ENCODE measurements around the gene UNC13A.

GRCh38 chr19:17678836-17679235, 9.3 kb downstream of the UNC13A start:
- TF ChIP-seq CTCF (conservative IDR thresholded peaks at IDR 0.05; ENCODE audit: low read depth, low read length) (no peak), EZH2 (IDR thresholded peaks at IDR 0.05; ENCODE audit: borderline replicate concordance, low read depth, low read length, poor library complexity, severe bottlenecking) (no peak)
